ENCODE results near the gene FOXJ1. TPM values are rescaled to one million over a fixed set of nuclear protein-coding genes. Genes with fewer than 3 reads are reported as not detected.

Gene FOXJ1
- total RNA-seq, 1 experiment from 2014 or later: 4.0 TPM

DNA sequence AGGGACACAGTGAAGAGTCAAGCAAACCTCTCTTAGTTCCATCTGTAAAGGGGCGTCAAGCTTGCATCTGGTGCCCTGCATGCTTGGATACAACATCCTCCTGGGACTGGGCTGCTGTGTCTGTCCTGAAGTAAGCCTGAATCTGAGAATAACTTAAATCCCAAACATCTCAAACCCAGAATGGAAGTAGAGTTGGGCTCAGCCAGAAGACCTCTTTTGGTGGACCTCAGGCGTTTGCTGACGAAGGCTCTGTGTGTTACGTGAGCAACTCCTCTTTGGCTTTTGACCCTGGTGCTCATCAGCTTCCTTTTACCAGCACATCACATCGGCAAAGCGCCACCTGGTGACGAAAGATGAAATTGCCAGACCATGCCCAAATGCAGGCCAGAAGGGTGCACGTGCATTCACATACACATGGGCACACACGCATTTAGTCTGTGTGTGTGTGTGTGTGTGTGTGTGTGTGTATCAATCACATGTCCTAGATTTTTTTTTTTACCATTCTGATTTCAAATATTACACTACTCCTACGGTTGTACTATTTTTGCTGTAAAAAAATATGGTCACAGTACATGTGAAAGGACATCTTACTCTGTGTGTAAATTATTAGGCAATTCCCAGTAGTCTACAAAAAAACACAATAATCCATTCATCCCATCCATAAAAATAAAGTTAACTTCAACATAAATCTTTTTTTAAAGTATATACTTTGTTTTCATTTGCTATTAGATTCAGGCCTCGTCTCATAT, 41.1 kb upstream of the FOXJ1 start:
- H3K23ac ChIP-seq (ENCODE audit: insufficient read length, low read depth, low read length): no peak overlapping the region
- no peak overlapping the region for H2BK15ac ChIP-seq (ENCODE audit: low read depth, low read length)
- H3K18ac ChIP-seq (ENCODE audit: insufficient read length, low read depth, low read length): no peak overlapping the region
- H3K4me1 ChIP-seq (ENCODE audit: insufficient read depth, low read length): 0 out of 2 replicates have a peak, but pooled peaks cover 2% of the 10 kb centered on the region
- no CpG with 5 or more reads among the region's 11 CpGs for WGBS (ENCODE audit: extremely low coverage, insufficient read length, low lambda C conversion rate)
- H2BK12ac ChIP-seq (ENCODE audit: insufficient read length, low read depth, low read length): no peak overlapping the region
- Mint-ChIP-seq H3K4me3 (no peak overlapping the region), H3K27me3 (ENCODE audit: low read depth) (no peaks in the 10 kb centered on the region), H3K4me1 (peaks cover 2% of the 10 kb centered on the region in 2 experiments), H3K36me3 (ENCODE audit: insufficient read depth in 1 of 3, low read depth in 3 of 3) (no peaks in the 10 kb centered on the region; a peak in 1 of 7 replicates), H3K9me3 (no peaks in the 10 kb centered on the region), H3K27ac (no peak overlapping the region)
- H3K9ac ChIP-seq (ENCODE audit: extremely low read depth, insufficient read length, low read length): no peak overlapping the region
- H3K9me3 ChIP-seq (ENCODE audit: control insufficient read depth, low read depth, low read length): no peaks in the 10 kb centered on the region
- no peak overlapping the region for H3K4me2 ChIP-seq (ENCODE audit: insufficient read depth, insufficient read length, low read length)
- no peak overlapping the region for H2BK20ac ChIP-seq (ENCODE audit: low read depth, low read length, poor library complexity, severe bottlenecking)
- peak; percentile 95 for DNase-seq
- no peak overlapping the region for H3T11ph ChIP-seq (ENCODE audit: low read length)
- no peak overlapping the region for H2AFZ ChIP-seq (ENCODE audit: low read length)
- H3K4ac ChIP-seq (ENCODE audit: low read depth, low read length): no peak overlapping the region
- H3K56ac ChIP-seq (ENCODE audit: insufficient read length, low read depth, low read length): no peak overlapping the region
- no peak overlapping the region for H4K8ac ChIP-seq (replicated peaks; ENCODE audit: insufficient read length, low read depth, low read length)
- no peaks in the 10 kb centered on the region for H3K79me1 ChIP-seq (ENCODE audit: insufficient read depth, low read depth, low read length, poor library complexity, severe bottlenecking)
- no peak overlapping the region for H3K14ac ChIP-seq (ENCODE audit: insufficient read depth, low read length)
- no peak overlapping the region for H3K27ac ChIP-seq (ENCODE audit: insufficient read length, low read depth, low read length)
- H2BK5ac ChIP-seq (ENCODE audit: insufficient read length, low read length): no peak overlapping the region
- no peak overlapping the region for H4K91ac ChIP-seq (ENCODE audit: insufficient read length, low read depth, low read length)
- no peaks in the 10 kb centered on the region for H4K20me1 ChIP-seq (ENCODE audit: control insufficient read depth, insufficient read depth, insufficient read length)
- no peaks in the 10 kb centered on the region for H3K27me3 ChIP-seq (ENCODE audit: insufficient read depth, low read length)
- no peaks in the 10 kb centered on the region for H3K79me2 ChIP-seq (ENCODE audit: insufficient read depth, low read length)
- H2BK120ac ChIP-seq (ENCODE audit: low read depth, low read length, poor library complexity, severe bottlenecking): no peak overlapping the region
- H2AK5ac ChIP-seq (ENCODE audit: insufficient read length, low read length): no peak overlapping the region
- H4K5ac ChIP-seq (ENCODE audit: insufficient read length, low read depth, low read length): no peak overlapping the region
- no peaks in the 10 kb centered on the region for H3K23me2 ChIP-seq (ENCODE audit: insufficient read length, low read depth, low read length, poor library complexity, severe bottlenecking)
- TF ChIP-seq, protein P1, sequence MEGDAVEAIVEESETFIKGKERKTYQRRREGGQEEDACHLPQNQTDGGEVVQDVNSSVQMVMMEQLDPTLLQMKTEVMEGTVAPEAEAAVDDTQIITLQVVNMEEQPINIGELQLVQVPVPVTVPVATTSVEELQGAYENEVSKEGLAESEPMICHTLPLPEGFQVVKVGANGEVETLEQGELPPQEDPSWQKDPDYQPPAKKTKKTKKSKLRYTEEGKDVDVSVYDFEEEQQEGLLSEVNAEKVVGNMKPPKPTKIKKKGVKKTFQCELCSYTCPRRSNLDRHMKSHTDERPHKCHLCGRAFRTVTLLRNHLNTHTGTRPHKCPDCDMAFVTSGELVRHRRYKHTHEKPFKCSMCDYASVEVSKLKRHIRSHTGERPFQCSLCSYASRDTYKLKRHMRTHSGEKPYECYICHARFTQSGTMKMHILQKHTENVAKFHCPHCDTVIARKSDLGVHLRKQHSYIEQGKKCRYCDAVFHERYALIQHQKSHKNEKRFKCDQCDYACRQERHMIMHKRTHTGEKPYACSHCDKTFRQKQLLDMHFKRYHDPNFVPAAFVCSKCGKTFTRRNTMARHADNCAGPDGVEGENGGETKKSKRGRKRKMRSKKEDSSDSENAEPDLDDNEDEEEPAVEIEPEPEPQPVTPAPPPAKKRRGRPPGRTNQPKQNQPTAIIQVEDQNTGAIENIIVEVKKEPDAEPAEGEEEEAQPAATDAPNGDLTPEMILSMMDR (conservative IDR thresholded peaks at IDR 0.05): peak; percentile 91

All from H9 (cell line).